HepG2 (cell line): ENCODE measurements around the gene SLC39A3. TPM values are rescaled to one million over a fixed set of nuclear protein-coding genes. Genes with fewer than 3 reads are reported as not detected.

Source experiments
- ATAC-seq: fragments of 200-7000 bp; cut with Tn5 transposase; 3 replicates; pipeline ENCODE4 v1.9.1; 2020; ENCODE audit warnings: mild to moderate bottlenecking, moderate library complexity
- BruUV-seq: library from RNA; stranded (reverse); fragments of 400-500 nt; replicated peaks from 2 replicates; lab custom pipeline; 2021; lab: Mats Ljungman, UMichigan
- CTCF ChIA-PET: fragments of 300-600 bp; formaldehyde crosslinking; extraction: SDS; loops from one replicate; lab custom pipeline; 2021; ENCODE audit warnings: low total read pairs, inconsistent platforms, low intra/inter-chr PET ratio; lab: Yijun Ruan, JAX
- POLR2A ChIA-PET: fragments of 350-600 bp; sonication (Branson Sonifier 250); formaldehyde crosslinking; loops from one replicate; lab custom pipeline; 2020; ENCODE audit warnings: antibody characterized with exemption, inconsistent platforms; lab: Yijun Ruan, JAX
- DNase-seq: peaks from one replicate; pipeline ENCODE4 v3.0.0-alpha.2; 2015; ENCODE audit warnings: low spot score
- FAIRE-seq: peaks from 3 replicates; lab custom pipeline; 2011; peaks lifted over from hg19 to GRCh38; lab: Jason Lieb, UNC
- H2AFZ ChIP-seq: one replicate; pipeline ENCODE4 v1.6.1; 2011; ENCODE audit warnings: low read length, inconsistent platforms
- H3K27ac ChIP-seq: fragments of 300-600 bp; 3 replicates; pipeline ENCODE4 v1.8.0; 2011; ENCODE audit warnings: mixed run types, mild to moderate bottlenecking, mixed read lengths, low read length, inconsistent platforms; ENCODE audit not compliant: insufficient read depth; ENCODE audit errors: extremely low read length
- H3K27me3 ChIP-seq, 2 experiments: fragments of 200-600 bp in 1 of 2; 2 replicates in 1 of 2; 3 replicates in 1 of 2; pipeline versions ENCODE4 v1.6.0 to v1.8.0; 2011; ENCODE audit warnings: low read length in 2 of 2, mild to moderate bottlenecking in 2 of 2, moderate library complexity in 2 of 2, inconsistent platforms in 1 of 2; ENCODE audit not compliant: insufficient read depth in 2 of 2, control insufficient read depth in 1 of 2
- H3K36me3 ChIP-seq, 2 experiments: fragments of 200-600 bp in 1 of 2; replicated peaks in 1 of 2; 2 replicates in 1 of 2; 3 replicates in 1 of 2; pipeline versions ENCODE4 v1.5.1 to v1.8.0; 2011; ENCODE audit warnings: low read length in 2 of 2, inconsistent platforms in 1 of 2; ENCODE audit not compliant: insufficient read depth in 2 of 2, control insufficient read depth in 1 of 2
- H3K4me1 ChIP-seq: 2 replicates; pipeline ENCODE4 v1.5.1; 2012; ENCODE audit warnings: low read length, inconsistent platforms; ENCODE audit not compliant: insufficient read depth
- H3K4me2 ChIP-seq: 2 replicates; pipeline ENCODE4 v1.6.0; 2011; ENCODE audit warnings: low read depth, low read length, inconsistent platforms
- H3K4me3 ChIP-seq, 3 experiments: fragments of 200-600 bp in 1 of 3; sonication (generic), shearing (Covaris generic) in 1 of 3; replicated peaks in 1 of 3; 2 replicates each; pipeline ENCODE4 v1.5.1; 2011 to 2016; ENCODE audit warnings: low read length in 3 of 3, inconsistent platforms in 2 of 3, low read depth in 2 of 3, mild to moderate bottlenecking in 2 of 3, control low read depth in 1 of 3, mixed read lengths in 1 of 3; ENCODE audit not compliant: insufficient read depth in 1 of 3
- H3K79me2 ChIP-seq: one replicate; pipeline ENCODE4 v1.6.1; 2011; ENCODE audit warnings: low read length, inconsistent platforms; ENCODE audit not compliant: insufficient read depth
- H3K9ac ChIP-seq: 2 replicates; pipeline ENCODE4 v1.6.0; 2011; ENCODE audit warnings: mild to moderate bottlenecking, low read depth, low read length, inconsistent platforms; ENCODE audit not compliant: insufficient read depth
- H3K9me3 ChIP-seq: 2 replicates; pipeline ENCODE4 v1.5.1; 2012; ENCODE audit warnings: mild to moderate bottlenecking, low read length
- H4K20me1 ChIP-seq: 2 replicates; pipeline ENCODE4 v1.6.0; 2011; ENCODE audit warnings: inconsistent platforms, mild to moderate bottlenecking, low read length, moderate library complexity; ENCODE audit not compliant: insufficient read depth
- HMGXB3 ChIP-seq: sonication (generic); formaldehyde crosslinking; IDR thresholded peaks from 2 replicates; pipeline ENCODE4 v1.4.0; 2020; ENCODE audit warnings: missing genetic modification reagents, borderline replicate concordance
- KMT2A ChIP-seq: sonication (generic); formaldehyde crosslinking; IDR thresholded peaks from 2 replicates; pipeline ENCODE4 v1.4.0; 2020; ENCODE audit warnings: missing genetic modification reagents
- MZF1 ChIP-seq: sonication (generic); formaldehyde crosslinking; IDR thresholded peaks from 2 replicates; pipeline ENCODE4 v1.8.1; 2023; ENCODE audit warnings: mild to moderate bottlenecking, missing genetic modification reagents, borderline replicate concordance
- RXRA ChIP-seq: sonication (generic); formaldehyde crosslinking; IDR thresholded peaks from 2 replicates; pipeline ENCODE4 v1.5.1; 2020; ENCODE audit warnings: missing genetic modification reagents
- SNAPC5 ChIP-seq: sonication (generic); formaldehyde crosslinking; IDR thresholded peaks from 2 replicates; pipeline ENCODE4 v1.8.1; 2023; ENCODE audit warnings: mild to moderate bottlenecking, missing genetic modification reagents, borderline replicate concordance
- ZFP82 ChIP-seq: sonication (generic); formaldehyde crosslinking; IDR thresholded peaks from 2 replicates; pipeline ENCODE4 v1.5.1; 2020; ENCODE audit warnings: mild to moderate bottlenecking, missing genetic modification reagents, borderline replicate concordance
- ZGPAT ChIP-seq: IDR thresholded peaks from 2 replicates; pipeline ENCODE4 v1.6.1; 2016; ENCODE audit warnings: mild to moderate bottlenecking
- ZMYM3 ChIP-seq: sonication (generic); formaldehyde crosslinking; IDR thresholded peaks from 2 replicates; pipeline ENCODE4 v1.5.1; 2020; ENCODE audit warnings: mild to moderate bottlenecking, missing genetic modification reagents
- ZNF20 ChIP-seq: sonication (generic); formaldehyde crosslinking; IDR thresholded peaks from 2 replicates; pipeline ENCODE4 v1.4.0; 2020; ENCODE audit warnings: mild to moderate bottlenecking, moderate library complexity, missing genetic modification reagents
- ZNF563 ChIP-seq: sonication (generic); formaldehyde crosslinking; IDR thresholded peaks from 2 replicates; pipeline ENCODE4 v1.8.0; 2022; ENCODE audit warnings: mild to moderate bottlenecking, moderate library complexity, missing genetic modification reagents
- ZNF816 ChIP-seq: sonication (generic); formaldehyde crosslinking; IDR thresholded peaks from 2 replicates; pipeline ENCODE4 v1.8.0; 2022; ENCODE audit warnings: missing genetic modification reagents, mild to moderate bottlenecking, borderline replicate concordance
- WGBS: methylation state at CpG from one replicate; pipeline ENCODE4 v1.1.6; 2017; ENCODE audit warnings: low lambda C conversion rate; 5-methylcytosine and 5-hydroxymethylcytosine counted together
- in situ Hi-C: cut with HindIII; loops from 2 replicates; pipeline ENCODE4 v1.10.0; 2017; ENCODE audit warnings: low pct_unique_long_range_greater_than_20kb; ENCODE audit not compliant: extremely low pct_ligation_motif_present
- intact Hi-C: fragments of 100-400 bp; cut with micrococcal nuclease; formaldehyde crosslinking; loops from one replicate; pipeline ENCODE4 v1.10.0; 2022; ENCODE audit not compliant: unreplicated experiment
- polyA plus RNA-seq, 8 experiments: library from polyadenylated mRNA; depleted of rRNA in 3 of 8; stranded (reverse) in 7 of 8; unstranded in 1 of 8; fragments of >200 nt; fragmentation: Illumina TruSeq in 4 of 8; extraction: Trizol in 4 of 8; gene quantifications; 2 replicates each; pipeline versions ENCODE4 v1.2.1 to v1.2.3, GENCODE V29; 2011 to 2016; ENCODE audit warnings: low read depth in 4 of 8, missing spikeins in 1 of 8, mixed read lengths in 1 of 8; ENCODE audit not compliant: insufficient read depth in 1 of 8
- total RNA-seq, 5 experiments: library from RNA; depleted of rRNA; stranded (reverse); fragments of >200 nt; fragmentation: Illumina TruSeq; extraction: Trizol; gene quantifications; 2 replicates each; pipeline ENCODE4 v1.2.3, GENCODE V29; 2016; ENCODE audit warnings: low read depth in 1 of 5

Gene SLC39A3
- total and polyA plus RNA-seq, 2 of the 13 experiments (the other 11 are each of a cell fraction or from before 2014, with no cell fraction given), result 33.6 to 41.6 TPM

GRCh38 chr19:2686360-2686759 is 53.5 kb downstream of the SLC39A3 start:
- Histone ChIP-seq H3K9ac (peak overlapping the region; percentile 68; the same call in 1 of the 2 replicates), H3K79me2 (no peaks in the 10 kb centered on the region), H3K9me3 (no peaks in the 10 kb centered on the region), H3K27me3 (no peaks in the 10 kb centered on the region), H3K27ac (peak overlapping the region; percentile 85), H3K4me1 (peaks cover 33% of the 10 kb centered on the region), H3K4me3 (peak overlapping the region in 1 of 3 experiments; percentile 61; a peak in 3 of 6 replicates), H3K4me2 (peak overlapping the region; percentile 81), H3K36me3 (no peaks in the 10 kb centered on the region), H2AFZ (no peak overlapping the region)
- BruUV-seq, result no TSS peak
- WGBS, result 76% methylated on average over 17 of the region's 17 CpGs
- no peak; the same call in 2 of the 3 replicates for ATAC-seq
- intact Hi-C loops (no loop called here), in situ Hi-C loops (no loop called here)
- no peak for FAIRE-seq
- DNase-seq, result no peak
- POLR2A ChIA-PET, result interaction anchor here (0.7 to 3.0 kb wide), 15 partner anchors 11 to 423 kb away, joined by 3 to 28 read pairs (median 6); partner anchors contain the start of genes GADD45B, GNG7, SGTA and TIMM13
- CTCF ChIA-PET, result interaction anchor here (1.2 kb wide), 1 partner anchor 63 kb away, joined by 8 read pairs; no protein-coding TSS in a partner anchor
- TF ChIP-seq SNAPC5 (CRISPR knock-in tag) (no peak), ZNF563 (CRISPR knock-in tag) (0 out of 2 replicates have a peak, but pooled peaks have one; percentile 27)
- TF ChIP-seq, all 625 proteins: peak for 1
- no peaks in the 10 kb centered on the region for H4K20me1 ChIP-seq

- FAIRE-seq (no peak), ATAC-seq (no peak), DNase-seq (no peak)
- H3K4me2 ChIP-seq, result peak overlapping the region; percentile 81
- CTCF ChIA-PET, result interaction anchor here (1.2 kb wide), 1 partner anchor 64 kb away, joined by 8 read pairs; no protein-coding TSS in a partner anchor
- in situ Hi-C loops, result no loop called here
- H2AFZ ChIP-seq, result no peak overlapping the region
- no peaks in the 10 kb centered on the region for H3K9me3 ChIP-seq
- H3K4me3 ChIP-seq, result peak overlapping the region; percentile 10 to 61 (median 40); a peak in 5 of 6 replicates
- no TSS peak for BruUV-seq
- H3K36me3 ChIP-seq, result no peaks in the 10 kb centered on the region
- H4K20me1 ChIP-seq, result no peaks in the 10 kb centered on the region
- H3K4me1 ChIP-seq, result peaks cover 33% of the 10 kb centered on the region
- intact Hi-C loops, result no loop called here
- no peaks in the 10 kb centered on the region for H3K79me2 ChIP-seq
- H3K27ac ChIP-seq, result peak overlapping the region; percentile 85
- WGBS, result 77% methylated on average over 6 of the region's 6 CpGs
- no peaks in the 10 kb centered on the region for H3K27me3 ChIP-seq
- POLR2A ChIA-PET, result interaction anchor here (0.6 to 3.0 kb wide), 17 partner anchors 10 to 438 kb away, joined by 3 to 28 read pairs (median 6); partner anchors contain the start of genes GADD45B, GNG7, SGTA and TIMM13
- H3K9ac ChIP-seq, result peak overlapping the region; percentile 68
- TF ChIP-seq ZMYM3 (CRISPR knock-in tag) (peak; percentile 27; the same call in 1 of the 2 replicates), ZFP82 (no peak), ZNF816 (CRISPR knock-in tag) (no peak), MZF1 (CRISPR knock-in tag) (no peak), RXRA (CRISPR knock-in tag) (no peak), HMGXB3 (CRISPR knock-in tag) (0 out of 2 replicates have a peak, but pooled peaks have one; percentile 7), ZGPAT (CRISPR knock-in tag) (no peak), ZNF20 (no peak), KMT2A (CRISPR knock-in tag) (no peak)
Measured at GRCh38 chr19:2685204-2685704, 54.6 kb downstream of the SLC39A3 start.
